ENCODE results near the gene MTFR1L. TPM values are rescaled to one million over a fixed set of nuclear protein-coding genes. Genes with fewer than 3 reads are reported as not detected.

MTFR1L gene
- total and polyA plus RNA-seq, 7 donors, result 26.1 to 150 (median 106) TPM

- peak overlapping the region in 3 of 4 donors; percentile 46 to 56 (median 54) for H3K4me3 ChIP-seq
- 35 to 53% methylated on average over 7 of the region's 7 CpGs for WGBS, 2 donors
These were observed 38.7 kb downstream of the MTFR1L start for GRCh38 chr1:25858494-25858893.

GRCh38 chr1:25858906-25859789 lies 39.4 kb downstream of the MTFR1L start, which contains the start of gene AUNIP:
Gene AUNIP, minus strand, starts transcription at chr1:25859457. Its CDS starts 100 bp downstream, at chr1:25859357.
- H3K27ac ChIP-seq, result peak within 1 kb of the TSS; percentile 71 to 78 (median 76)
- peaks cover 0 to 17% (median 10%) of the 10 kb centered on the region in 4 donors for H3K4me1 ChIP-seq
- WGBS, 2 donors, result 1% methylated on average over 77 of the region's 77 CpGs
- H3K27me3 ChIP-seq, result no peaks in the 10 kb centered on the region
- peak; percentile 71 to 92 (median 90) for TF ChIP-seq POLR2AphosphoS5 (IDR thresholded peaks at IDR 0.05)
- TF ChIP-seq EP300 (IDR thresholded peaks at IDR 0.05), result no peak
- TF ChIP-seq, protein P1, sequence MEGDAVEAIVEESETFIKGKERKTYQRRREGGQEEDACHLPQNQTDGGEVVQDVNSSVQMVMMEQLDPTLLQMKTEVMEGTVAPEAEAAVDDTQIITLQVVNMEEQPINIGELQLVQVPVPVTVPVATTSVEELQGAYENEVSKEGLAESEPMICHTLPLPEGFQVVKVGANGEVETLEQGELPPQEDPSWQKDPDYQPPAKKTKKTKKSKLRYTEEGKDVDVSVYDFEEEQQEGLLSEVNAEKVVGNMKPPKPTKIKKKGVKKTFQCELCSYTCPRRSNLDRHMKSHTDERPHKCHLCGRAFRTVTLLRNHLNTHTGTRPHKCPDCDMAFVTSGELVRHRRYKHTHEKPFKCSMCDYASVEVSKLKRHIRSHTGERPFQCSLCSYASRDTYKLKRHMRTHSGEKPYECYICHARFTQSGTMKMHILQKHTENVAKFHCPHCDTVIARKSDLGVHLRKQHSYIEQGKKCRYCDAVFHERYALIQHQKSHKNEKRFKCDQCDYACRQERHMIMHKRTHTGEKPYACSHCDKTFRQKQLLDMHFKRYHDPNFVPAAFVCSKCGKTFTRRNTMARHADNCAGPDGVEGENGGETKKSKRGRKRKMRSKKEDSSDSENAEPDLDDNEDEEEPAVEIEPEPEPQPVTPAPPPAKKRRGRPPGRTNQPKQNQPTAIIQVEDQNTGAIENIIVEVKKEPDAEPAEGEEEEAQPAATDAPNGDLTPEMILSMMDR (IDR thresholded peaks at IDR 0.05), result no peak
- peak; percentile 55 to 59 for TF ChIP-seq POLR2A (IDR thresholded peaks at IDR 0.05)
- peaks cover 0 to 12% (median 0%) of the 10 kb centered on the region in 4 donors for H3K36me3 ChIP-seq
- intact Hi-C loops (cut with DNase I), result loop anchor here (2.0 kb wide), 1 partner anchor 36 kb away; no protein-coding TSS in a partner anchor
- no peaks in the 10 kb centered on the region for H3K9me3 ChIP-seq
- peak; percentile 91 for DNase-seq
- peak within 1 kb of the TSS; percentile 27 to 56 (median 50) for H3K4me3 ChIP-seq

More at GRCh38 chr1:25858494-25858893, 38.7 kb downstream of the MTFR1L start:
- Histone ChIP-seq H3K9me3 (no peaks in the 10 kb centered on the region), H3K27me3 (no peaks in the 10 kb centered on the region), H3K4me1 (peaks cover 0 to 17% (median 10%) of the 10 kb centered on the region in 4 donors), H3K36me3 (peaks cover 0 to 10% (median 0%) of the 10 kb centered on the region in 4 donors), H3K27ac (no peak overlapping the region)
- TF ChIP-seq POLR2AphosphoS5 (IDR thresholded peaks at IDR 0.05), result no peak
- TF ChIP-seq, protein P1 (IDR thresholded peaks at IDR 0.05), result no peak
- no peak for TF ChIP-seq EP300 (IDR thresholded peaks at IDR 0.05)
- no peak for TF ChIP-seq POLR2A (IDR thresholded peaks at IDR 0.05)
- no peak for DNase-seq
- intact Hi-C loops (cut with DNase I), result loop anchor here (2.0 kb wide), 1 partner anchor 36 kb away; no protein-coding TSS in a partner anchor

GRCh38 chr1:25861316-25862286 lies 41.8 kb downstream of the MTFR1L start:
- DNase-seq, result no peak
- H3K4me3 ChIP-seq, result no peak overlapping the region
- H3K27ac ChIP-seq, result no peak overlapping the region
- WGBS, 2 donors, result 68 to 79% methylated on average over 16 of the region's 16 CpGs
- TF ChIP-seq POLR2A (IDR thresholded peaks at IDR 0.05), result no peak
- TF ChIP-seq POLR2AphosphoS5 (IDR thresholded peaks at IDR 0.05), result no peak
- TF ChIP-seq, protein P1 (IDR thresholded peaks at IDR 0.05), result no peak
- no peak for TF ChIP-seq EP300 (IDR thresholded peaks at IDR 0.05)
- H3K27me3 ChIP-seq, result no peaks in the 10 kb centered on the region
- H3K4me1 ChIP-seq, result peaks cover 0 to 17% (median 10%) of the 10 kb centered on the region in 4 donors
- no peaks in the 10 kb centered on the region for H3K9me3 ChIP-seq
- intact Hi-C loops (cut with DNase I), result no loop called here
- H3K36me3 ChIP-seq, result peaks cover 0 to 12% (median 0%) of the 10 kb centered on the region in 4 donors

GRCh38 chr1:25862785-25863485 lies 43.2 kb downstream of the MTFR1L start:
- Histone ChIP-seq H3K27me3 (no peaks in the 10 kb centered on the region), H3K9me3 (no peaks in the 10 kb centered on the region), H3K4me1 (peaks cover 0 to 17% (median 10%) of the 10 kb centered on the region in 4 donors), H3K4me3 (no peak overlapping the region), H3K36me3 (peaks cover 0 to 12% (median 0%) of the 10 kb centered on the region in 4 donors), H3K27ac (no peak overlapping the region)
- WGBS, 2 donors, result 94 to 96% methylated on average over 20 of the region's 20 CpGs
- intact Hi-C loops (cut with DNase I), result no loop called here
- TF ChIP-seq, protein P1 (IDR thresholded peaks at IDR 0.05), result no peak
- peak; percentile 54 for DNase-seq
